Activated T-helper 2 cell treated with anti-CD3 and anti-CD28 coated beads, Interferon-gamma antibody, Interleukin-2, Interleukin-4, amounts not matched to agents 10 μg/mL and 5 μg/mL and 100 μg/mL, durations not matched to agents 14 hours and 24 hours and 36 hours (primary cell): ENCODE measurements around the gene DGCR8. TPM values are rescaled to one million over a fixed set of nuclear protein-coding genes. Genes with fewer than 3 reads are reported as not detected.
A peak's percentile ranks its signal among the peaks of the same experiment; 100 is the strongest.

Source experiments
- DNase-seq: peaks from one replicate; pipeline ENCODE4 v3.0.0; 2021; ENCODE audit warnings: low spot score
- H3K27ac Mint-ChIP-seq: one replicate; pipeline ENCODE4 v1.8.0; 2021; ENCODE audit warnings: mixed read lengths
- H3K27me3 Mint-ChIP-seq: one replicate; pipeline ENCODE4 v1.8.0; 2021; ENCODE audit warnings: low read depth, mixed read lengths
- H3K36me3 Mint-ChIP-seq: one replicate; pipeline ENCODE4 v1.8.0; 2021; ENCODE audit warnings: low read depth, mixed read lengths
- H3K4me1 Mint-ChIP-seq: one replicate; pipeline ENCODE4 v1.8.0; 2021; ENCODE audit warnings: low read depth, mixed read lengths
- H3K4me3 Mint-ChIP-seq: one replicate; pipeline ENCODE4 v1.8.0; 2021; ENCODE audit warnings: low read depth, mild to moderate bottlenecking, moderate library complexity, mixed read lengths
- H3K9me3 Mint-ChIP-seq: one replicate; pipeline ENCODE4 v1.8.0; 2021; ENCODE audit warnings: mixed read lengths
- intact Hi-C: fragments of 100-400 bp; cut with micrococcal nuclease; formaldehyde crosslinking; loops from one replicate; pipeline ENCODE4 v1.15.1; 2023
- total RNA-seq: library from RNA; stranded (reverse); gene quantifications from 2 replicates; pipeline ENCODE4 v1.2.3, GENCODE V29; 2022

DGCR8 gene
- total RNA-seq = 63.1 and 66.4 TPM in 2 replicates

- peak within 1 kb of the TSS; percentile 88 for H3K4me3 Mint-ChIP-seq
- peaks cover 25% of the 10 kb centered on the region for H3K4me1 Mint-ChIP-seq
- DNase-seq = peak; percentile 66
- peaks cover 15% of the 10 kb centered on the region for H3K36me3 Mint-ChIP-seq
- peak within 1 kb of the TSS; percentile 75 for H3K27ac Mint-ChIP-seq
- H3K27me3 Mint-ChIP-seq = no peaks in the 10 kb centered on the region
- no peaks in the 10 kb centered on the region for H3K9me3 Mint-ChIP-seq
- intact Hi-C loops = loop anchor here (2.0 to 10.0 kb wide), 2 partner anchors 37 to 55 kb away; partner anchors contain the start of genes RANBP1, TANGO2 and TRMT2A
Measured at GRCh38 chr22:20079745-20080444, at the start of gene DGCR8. TSS of gene DGCR8 (plus strand) at chr22:20080241. CDS start at chr22:20085964, 5,723 bp downstream.

DNA sequence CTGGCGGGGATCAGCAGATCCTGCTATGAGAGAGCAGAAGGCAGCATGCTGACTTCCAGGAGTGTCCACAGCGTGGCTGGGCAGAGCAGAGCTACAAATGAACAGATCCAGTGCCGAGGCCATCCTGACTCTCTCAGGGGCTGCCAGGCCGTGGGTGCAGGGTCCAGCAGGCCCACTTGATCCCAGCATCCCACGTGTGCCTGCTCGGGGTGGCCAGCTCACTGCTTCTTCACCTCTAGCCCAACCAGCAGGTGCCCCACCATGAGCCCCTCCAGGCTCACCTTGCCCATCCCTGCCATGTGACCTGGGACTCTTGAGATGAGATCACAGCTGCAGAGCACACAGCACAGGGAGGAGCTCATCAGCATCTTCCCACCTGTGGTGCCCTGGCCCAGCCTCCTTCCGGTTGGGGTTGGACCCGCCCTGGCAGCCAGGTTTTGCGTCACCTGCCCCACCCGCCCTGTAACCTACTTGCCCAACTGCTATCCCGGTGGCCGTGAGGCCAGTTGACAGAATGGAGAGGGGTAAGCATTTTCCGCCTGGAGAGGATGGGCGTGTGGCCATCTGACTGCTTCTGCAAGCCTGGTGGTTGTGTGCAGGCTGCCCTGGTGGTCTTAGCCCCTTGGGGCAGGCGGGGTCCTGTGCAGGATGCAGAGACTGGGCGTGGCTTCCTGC, 48.2 kb upstream of the DGCR8 start:
- H3K36me3 Mint-ChIP-seq = peaks cover 7% of the 10 kb centered on the region
- peaks cover 4% of the 10 kb centered on the region for H3K4me1 Mint-ChIP-seq
- no peak overlapping the region for H3K4me3 Mint-ChIP-seq
- intact Hi-C loops = no loop called here
- no peak for DNase-seq
- H3K27ac Mint-ChIP-seq = no peak overlapping the region
- H3K27me3 Mint-ChIP-seq = no peaks in the 10 kb centered on the region
- H3K9me3 Mint-ChIP-seq = no peaks in the 10 kb centered on the region

DNA sequence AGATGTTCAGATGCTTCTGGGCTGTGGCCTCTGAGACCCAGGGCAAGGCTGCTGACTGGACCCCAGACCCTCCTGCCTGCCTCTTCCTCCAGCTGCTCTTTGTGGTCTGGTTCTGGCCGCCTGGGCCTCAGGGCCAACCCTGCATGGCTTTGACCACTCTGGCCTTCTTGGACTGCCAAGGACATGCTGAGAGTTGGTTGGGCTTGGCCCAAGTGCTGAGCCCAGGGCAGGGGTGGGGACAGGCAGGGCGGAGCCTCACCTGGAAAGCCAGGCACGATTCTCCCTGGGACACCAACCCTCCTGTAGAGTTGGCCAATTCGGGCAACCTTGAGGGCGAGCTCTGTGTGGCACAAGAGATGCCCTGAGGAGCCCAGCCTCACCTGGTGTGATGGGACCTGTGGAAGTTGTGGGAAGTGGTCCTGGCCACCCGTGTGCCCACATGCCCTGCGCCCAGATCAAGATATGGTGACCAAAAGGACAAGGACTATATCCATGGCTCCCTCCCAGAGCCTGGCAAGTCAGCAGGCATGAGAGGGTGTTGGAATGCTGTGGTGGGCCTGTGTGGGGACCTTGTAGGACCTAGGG, 47.5 kb upstream of the DGCR8 start:
- DNase-seq = no peak

DNA sequence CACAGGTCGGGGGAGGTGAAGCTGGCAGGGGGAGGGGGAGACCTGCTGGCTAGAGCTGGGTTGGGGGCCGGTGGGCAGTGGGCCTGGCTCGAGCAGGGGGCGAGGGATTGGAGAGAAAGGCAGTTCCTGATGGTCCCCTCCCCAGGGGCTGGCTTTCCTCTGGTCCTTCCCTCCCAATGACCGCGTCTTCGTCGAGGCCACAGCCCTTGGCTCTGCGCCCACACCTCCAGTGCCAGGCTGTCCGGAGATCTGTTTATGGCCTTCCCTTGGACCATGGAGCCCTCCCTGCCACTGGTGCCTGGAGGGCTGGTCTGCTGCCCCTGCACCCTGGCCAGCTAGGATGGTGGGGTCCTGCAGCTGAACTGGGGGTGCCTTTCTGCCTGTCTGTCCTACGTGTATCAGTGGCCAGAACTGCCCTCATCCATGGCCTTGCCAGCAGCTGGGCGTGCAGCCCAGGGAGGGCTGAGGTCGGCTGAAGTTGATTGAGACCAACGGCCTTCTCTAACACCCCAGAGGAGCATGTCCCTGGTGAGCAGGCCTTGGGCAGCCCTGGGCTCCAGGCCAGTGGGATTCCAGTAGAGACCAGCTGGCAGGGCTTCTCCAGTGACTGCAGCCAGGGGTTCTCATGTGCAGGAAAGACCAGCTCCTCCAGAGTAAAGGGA, 46.9 kb upstream of the DGCR8 start:
- no peaks in the 10 kb centered on the region for H3K27me3 Mint-ChIP-seq
- H3K9me3 Mint-ChIP-seq = no peaks in the 10 kb centered on the region
- H3K4me3 Mint-ChIP-seq = no peak overlapping the region
- no peak for DNase-seq
- peaks cover 5% of the 10 kb centered on the region for H3K4me1 Mint-ChIP-seq
- H3K36me3 Mint-ChIP-seq = peaks cover 15% of the 10 kb centered on the region
- H3K27ac Mint-ChIP-seq = no peak overlapping the region
- intact Hi-C loops = no loop called here

More for the DNA sequence above, 47.5 kb upstream of the DGCR8 start:
- Mint-ChIP-seq H3K4me3 (no peak overlapping the region), H3K27me3 (no peaks in the 10 kb centered on the region), H3K9me3 (no peaks in the 10 kb centered on the region), H3K27ac (no peak overlapping the region), H3K4me1 (peaks cover 5% of the 10 kb centered on the region), H3K36me3 (peaks cover 11% of the 10 kb centered on the region)
- intact Hi-C loops = no loop called here

DNA sequence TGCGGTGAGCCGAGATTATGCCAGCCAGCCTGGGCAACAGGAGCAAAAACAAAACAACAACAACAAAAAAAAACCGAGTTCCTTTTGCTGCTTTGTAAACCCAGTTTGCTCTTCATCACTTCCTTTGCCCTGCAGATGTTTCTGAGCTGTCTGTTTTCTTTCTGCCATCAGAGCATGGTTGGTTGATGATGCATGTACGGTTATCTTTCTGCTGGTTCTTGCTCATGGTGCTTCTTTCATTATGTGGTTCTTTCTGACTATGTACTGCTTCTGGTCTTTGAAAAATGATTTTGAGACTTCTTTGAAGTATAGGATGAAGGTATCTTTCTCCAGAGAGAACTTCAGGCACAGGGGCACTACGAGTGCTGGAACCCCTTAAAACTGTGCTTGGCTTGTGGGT, 45.9 kb upstream of the DGCR8 start:
- Mint-ChIP-seq H3K27me3 (no peaks in the 10 kb centered on the region), H3K27ac (no peak overlapping the region), H3K9me3 (no peaks in the 10 kb centered on the region), H3K4me3 (no peak overlapping the region), H3K4me1 (peaks cover 5% of the 10 kb centered on the region), H3K36me3 (peaks cover 15% of the 10 kb centered on the region)
- no peak for DNase-seq
- intact Hi-C loops = no loop called here

DNA sequence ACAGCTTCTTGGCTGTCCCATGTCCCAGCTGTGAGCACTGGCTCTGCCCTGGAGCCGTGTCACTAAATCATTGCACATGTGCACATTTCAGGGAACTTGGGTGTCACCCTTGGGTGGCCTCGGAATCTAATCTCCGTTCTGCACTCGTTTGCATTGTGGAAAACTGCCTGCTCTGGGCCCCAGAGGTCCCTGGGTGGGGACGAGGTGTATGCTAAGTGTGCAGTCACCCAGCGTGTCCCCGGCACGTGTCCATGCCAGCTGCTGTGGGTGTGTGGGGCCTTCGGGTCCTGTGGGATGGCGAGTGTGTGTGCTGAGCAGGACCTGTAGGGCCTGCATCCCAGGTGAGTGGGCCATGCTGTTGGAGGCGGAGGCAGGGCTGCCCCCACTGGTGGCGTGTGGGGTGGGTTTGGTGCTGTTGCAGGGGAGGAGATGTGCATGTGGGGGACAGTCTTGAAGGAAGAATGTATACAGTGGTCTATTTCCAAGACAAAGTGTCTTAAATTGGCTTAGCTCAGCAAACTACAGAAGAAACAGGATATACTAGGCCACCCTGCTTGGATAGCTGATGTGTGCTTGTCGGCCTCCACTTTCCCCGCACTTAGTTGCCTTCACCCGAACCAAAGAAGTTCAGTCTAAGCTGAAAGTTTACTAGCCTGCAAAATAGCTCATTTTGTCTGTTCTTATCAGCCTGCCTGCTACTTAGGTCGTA, 44.5 kb upstream of the DGCR8 start:
- no peak overlapping the region for H3K27ac Mint-ChIP-seq
- peaks cover 25% of the 10 kb centered on the region for H3K36me3 Mint-ChIP-seq
- H3K27me3 Mint-ChIP-seq = no peaks in the 10 kb centered on the region
- peaks cover 5% of the 10 kb centered on the region for H3K4me1 Mint-ChIP-seq
- DNase-seq = no peak
- intact Hi-C loops = no loop called here
- H3K9me3 Mint-ChIP-seq = no peaks in the 10 kb centered on the region
- H3K4me3 Mint-ChIP-seq = no peak overlapping the region

GRCh38 chr22:20036084-20036482, 44.0 kb upstream of the DGCR8 start:
- H3K9me3 Mint-ChIP-seq = no peaks in the 10 kb centered on the region
- peaks cover 25% of the 10 kb centered on the region for H3K36me3 Mint-ChIP-seq

GRCh38 chr22:20036535-20037392, 43.3 kb upstream of the DGCR8 start:
- no peaks in the 10 kb centered on the region for H3K9me3 Mint-ChIP-seq
- H3K36me3 Mint-ChIP-seq = peaks cover 25% of the 10 kb centered on the region
- H3K4me1 Mint-ChIP-seq = peaks cover 5% of the 10 kb centered on the region
- H3K27me3 Mint-ChIP-seq = no peaks in the 10 kb centered on the region
- intact Hi-C loops = no loop called here
- no peak for DNase-seq
- H3K27ac Mint-ChIP-seq = no peak overlapping the region
- H3K4me3 Mint-ChIP-seq = no peak overlapping the region

More at GRCh38 chr22:20036084-20036482, 44.0 kb upstream of the DGCR8 start:
- H3K4me1 Mint-ChIP-seq = peaks cover 5% of the 10 kb centered on the region
- H3K27ac Mint-ChIP-seq = no peak overlapping the region
- no peaks in the 10 kb centered on the region for H3K27me3 Mint-ChIP-seq
- intact Hi-C loops = no loop called here
- no peak for DNase-seq
- H3K4me3 Mint-ChIP-seq = no peak overlapping the region

GRCh38 chr22:20037419-20037818, 42.6 kb upstream of the DGCR8 start:
- Mint-ChIP-seq H3K27me3 (no peaks in the 10 kb centered on the region), H3K9me3 (no peaks in the 10 kb centered on the region), H3K4me3 (no peak overlapping the region), H3K36me3 (peaks cover 25% of the 10 kb centered on the region), H3K27ac (no peak overlapping the region), H3K4me1 (peaks cover 5% of the 10 kb centered on the region)
- intact Hi-C loops = no loop called here
- DNase-seq = no peak

GRCh38 chr22:20038574-20038973, 41.5 kb upstream of the DGCR8 start:
- Mint-ChIP-seq H3K27me3 (no peaks in the 10 kb centered on the region), H3K36me3 (peaks cover 29% of the 10 kb centered on the region), H3K9me3 (no peaks in the 10 kb centered on the region), H3K27ac (no peak overlapping the region), H3K4me3 (no peak overlapping the region), H3K4me1 (peaks cover 5% of the 10 kb centered on the region)
- DNase-seq = no peak
- intact Hi-C loops = no loop called here

- peaks cover 36% of the 10 kb centered on the region for H3K36me3 Mint-ChIP-seq
- no peaks in the 10 kb centered on the region for H3K9me3 Mint-ChIP-seq
- H3K27ac Mint-ChIP-seq = no peak overlapping the region
- intact Hi-C loops = no loop called here
- no peak for DNase-seq
- no peak overlapping the region for H3K4me3 Mint-ChIP-seq
- H3K4me1 Mint-ChIP-seq = peaks cover 3% of the 10 kb centered on the region
- no peaks in the 10 kb centered on the region for H3K27me3 Mint-ChIP-seq
Measured at GRCh38 chr22:20039683-20040325, 40.2 kb upstream of the DGCR8 start.
